ENCODE data around the gene DGAT2. TPM values are rescaled to one million over a fixed set of nuclear protein-coding genes. Genes with fewer than 3 reads are reported as not detected.
A peak's percentile ranks its signal among the peaks of the same experiment; 100 is the strongest.

The DGAT2 gene
- total RNA-seq, 1 experiment from 2014 or later = 6.4 TPM

GRCh38 chr11:75839851-75840250, 71.3 kb downstream of the DGAT2 start:
- Mint-ChIP-seq H3K4me1 (ENCODE audit: insufficient read depth, unreplicated experiment) (peaks cover 22% of the 10 kb centered on the region), H3K4me3 (ENCODE audit: unreplicated experiment) (no peak overlapping the region), H3K9me3 (ENCODE audit: unreplicated experiment) (no peaks in the 10 kb centered on the region), H3K27me3 (ENCODE audit: insufficient read depth, unreplicated experiment) (no peaks in the 10 kb centered on the region), H3K27ac (ENCODE audit: low read depth, unreplicated experiment) (no peak overlapping the region), H3K36me3 (ENCODE audit: insufficient read depth, unreplicated experiment) (peaks cover 5% of the 10 kb centered on the region)
- ChIA-PET POLR2A (interaction anchor here (0.6 to 3.2 kb wide), 5 partner anchors 15 to 619 kb away, joined by 3 to 18 read pairs (median 3); partner anchors contain the start of gene UVRAG), CTCF (interaction anchor here (0.6 to 1.3 kb wide), 4 partner anchors 27 to 522 kb away, joined by 3 to 5 read pairs (median 3); no protein-coding TSS in a partner anchor)
- BruUV-seq (replicated peaks) = no TSS peak
- intact Hi-C loops (cut with micrococcal nuclease) = no loop called here
- TF ChIP-seq, protein P1, sequence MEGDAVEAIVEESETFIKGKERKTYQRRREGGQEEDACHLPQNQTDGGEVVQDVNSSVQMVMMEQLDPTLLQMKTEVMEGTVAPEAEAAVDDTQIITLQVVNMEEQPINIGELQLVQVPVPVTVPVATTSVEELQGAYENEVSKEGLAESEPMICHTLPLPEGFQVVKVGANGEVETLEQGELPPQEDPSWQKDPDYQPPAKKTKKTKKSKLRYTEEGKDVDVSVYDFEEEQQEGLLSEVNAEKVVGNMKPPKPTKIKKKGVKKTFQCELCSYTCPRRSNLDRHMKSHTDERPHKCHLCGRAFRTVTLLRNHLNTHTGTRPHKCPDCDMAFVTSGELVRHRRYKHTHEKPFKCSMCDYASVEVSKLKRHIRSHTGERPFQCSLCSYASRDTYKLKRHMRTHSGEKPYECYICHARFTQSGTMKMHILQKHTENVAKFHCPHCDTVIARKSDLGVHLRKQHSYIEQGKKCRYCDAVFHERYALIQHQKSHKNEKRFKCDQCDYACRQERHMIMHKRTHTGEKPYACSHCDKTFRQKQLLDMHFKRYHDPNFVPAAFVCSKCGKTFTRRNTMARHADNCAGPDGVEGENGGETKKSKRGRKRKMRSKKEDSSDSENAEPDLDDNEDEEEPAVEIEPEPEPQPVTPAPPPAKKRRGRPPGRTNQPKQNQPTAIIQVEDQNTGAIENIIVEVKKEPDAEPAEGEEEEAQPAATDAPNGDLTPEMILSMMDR (IDR thresholded peaks at IDR 0.05; ENCODE audit: unreplicated experiment) = no peak
- DNase-seq (ENCODE audit: unreplicated experiment) = no peak

GRCh38 chr11:75840522-75840921, 71.9 kb downstream of the DGAT2 start:
- BruUV-seq (replicated peaks) = no TSS peak
- POLR2A ChIA-PET = interaction anchor here (0.6 to 3.2 kb wide), 6 partner anchors 16 to 619 kb away, joined by 3 to 18 read pairs (median 3); partner anchors contain the start of gene UVRAG
- no peaks in the 10 kb centered on the region for H3K9me3 Mint-ChIP-seq (ENCODE audit: unreplicated experiment)
- no peaks in the 10 kb centered on the region for H3K27me3 Mint-ChIP-seq (ENCODE audit: insufficient read depth, unreplicated experiment)
- peaks cover 5% of the 10 kb centered on the region for H3K36me3 Mint-ChIP-seq (ENCODE audit: insufficient read depth, unreplicated experiment)
- TF ChIP-seq, protein P1 (IDR thresholded peaks at IDR 0.05; ENCODE audit: unreplicated experiment) = no peak
- H3K4me3 Mint-ChIP-seq (ENCODE audit: unreplicated experiment) = no peak overlapping the region
- CTCF ChIA-PET = interaction anchor here (0.6 to 1.3 kb wide), 3 partner anchors 27 to 522 kb away, joined by 3 to 5 read pairs (median 3); no protein-coding TSS in a partner anchor
- intact Hi-C loops (cut with micrococcal nuclease) = no loop called here
- peaks cover 22% of the 10 kb centered on the region for H3K4me1 Mint-ChIP-seq (ENCODE audit: insufficient read depth, unreplicated experiment)
- peak; percentile 4 for DNase-seq (ENCODE audit: unreplicated experiment)
- H3K27ac Mint-ChIP-seq (ENCODE audit: low read depth, unreplicated experiment) = peak overlapping the region; percentile 42

DNA sequence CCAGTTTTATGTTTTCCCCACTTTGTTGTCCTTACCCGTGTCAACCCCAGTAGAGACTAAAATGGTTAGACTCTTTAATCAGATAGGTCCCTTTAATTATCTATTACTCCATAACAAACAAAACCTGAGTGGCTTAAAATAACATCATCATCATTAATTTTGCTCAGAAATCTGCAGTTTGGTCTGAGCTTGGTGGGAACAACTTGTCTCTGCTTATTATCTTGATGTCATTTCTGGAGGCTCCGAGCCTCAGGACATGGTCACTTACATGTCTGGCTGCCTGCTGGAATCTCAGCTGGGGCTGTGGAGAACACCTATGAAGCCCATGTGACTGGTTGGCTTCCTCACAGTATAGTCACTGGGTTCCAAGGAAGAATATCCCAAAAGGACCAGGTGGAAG, 73.2 kb downstream of the DGAT2 start:
- Mint-ChIP-seq H3K4me1 (ENCODE audit: insufficient read depth, unreplicated experiment) (peaks cover 16% of the 10 kb centered on the region), H3K27me3 (ENCODE audit: insufficient read depth, unreplicated experiment) (no peaks in the 10 kb centered on the region), H3K27ac (ENCODE audit: low read depth, unreplicated experiment) (no peak overlapping the region), H3K4me3 (ENCODE audit: unreplicated experiment) (no peak overlapping the region), H3K36me3 (ENCODE audit: insufficient read depth, unreplicated experiment) (peaks cover 5% of the 10 kb centered on the region), H3K9me3 (ENCODE audit: unreplicated experiment) (no peaks in the 10 kb centered on the region)
- TF ChIP-seq, protein P1 (IDR thresholded peaks at IDR 0.05; ENCODE audit: unreplicated experiment) = no peak
- BruUV-seq (replicated peaks) = no TSS peak
- intact Hi-C loops (cut with micrococcal nuclease) = no loop called here
- ChIA-PET POLR2A (interaction anchor here (0.6 to 3.2 kb wide), 3 partner anchors 19 to 27 kb away, joined by 3 to 18 read pairs (median 4); partner anchors contain the start of gene UVRAG), CTCF (interaction anchor here (1.0 kb wide), 1 partner anchor 25 kb away, joined by 4 read pairs; no protein-coding TSS in a partner anchor)
- no peak for DNase-seq (ENCODE audit: unreplicated experiment)

- H3K27ac Mint-ChIP-seq (ENCODE audit: low read depth, unreplicated experiment) = no peak overlapping the region
- BruUV-seq (replicated peaks) = no TSS peak
- TF ChIP-seq, protein P1 (IDR thresholded peaks at IDR 0.05; ENCODE audit: unreplicated experiment) = no peak
- ChIA-PET CTCF (interaction anchor here (1.1 kb wide), 1 partner anchor 23 kb away, joined by 3 read pairs; no protein-coding TSS in a partner anchor), POLR2A (no interaction called here)
- H3K9me3 Mint-ChIP-seq (ENCODE audit: unreplicated experiment) = no peaks in the 10 kb centered on the region
- H3K36me3 Mint-ChIP-seq (ENCODE audit: insufficient read depth, unreplicated experiment) = no peaks in the 10 kb centered on the region
- H3K27me3 Mint-ChIP-seq (ENCODE audit: insufficient read depth, unreplicated experiment) = no peaks in the 10 kb centered on the region
- peaks cover 10% of the 10 kb centered on the region for H3K4me1 Mint-ChIP-seq (ENCODE audit: insufficient read depth, unreplicated experiment)
- no peak overlapping the region for H3K4me3 Mint-ChIP-seq (ENCODE audit: unreplicated experiment)
- intact Hi-C loops (cut with micrococcal nuclease) = no loop called here
- DNase-seq (ENCODE audit: unreplicated experiment) = no peak
These were observed 76.7 kb downstream of the DGAT2 start for GRCh38 chr11:75845324-75845723.

All from MCF 10A (cell line).